GM19372 (cell line): ENCODE measurements around the gene BFAR.
A peak's percentile ranks its signal among the peaks of the same experiment; 100 is the strongest.
"Not testable (repeated sequence)": the region's sequence is repeated elsewhere in the genome, so short reads cannot be mapped to it uniquely, and the experiment has no call there.

Experiments
- ATAC-seq: cut with Tn5 transposase; IDR thresholded peaks from one replicate; pipeline ENCODE4 v1.9.1; 2021; ENCODE audit warnings: mild to moderate bottlenecking, low read depth, moderate library complexity; ENCODE audit not compliant: unreplicated experiment

Gene BFAR

DNA sequence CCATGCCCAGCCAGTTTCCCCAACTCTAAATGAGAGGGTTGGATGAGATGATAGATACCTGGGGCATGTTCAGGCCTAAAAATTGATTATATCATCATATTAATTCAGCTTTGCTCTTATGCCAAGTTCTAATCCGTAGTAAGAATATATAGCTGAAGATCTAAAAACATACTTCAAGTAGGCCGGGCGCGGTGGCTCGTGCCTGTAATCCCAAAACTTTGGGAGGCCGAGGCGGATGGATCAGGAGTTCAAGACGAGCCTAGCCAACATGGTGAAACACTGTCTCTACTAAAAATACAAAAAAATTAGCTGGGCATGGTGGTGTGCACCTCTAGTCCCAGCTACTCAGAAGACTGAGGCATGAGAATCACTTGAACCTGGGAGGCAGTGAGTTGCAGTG lies 49.4 kb downstream of the BFAR start:
- no peak for ATAC-seq

- ATAC-seq = not testable (repeated sequence)
These were observed 53.4 kb downstream of the BFAR start for GRCh38 chr16:14685870-14686793.

DNA sequence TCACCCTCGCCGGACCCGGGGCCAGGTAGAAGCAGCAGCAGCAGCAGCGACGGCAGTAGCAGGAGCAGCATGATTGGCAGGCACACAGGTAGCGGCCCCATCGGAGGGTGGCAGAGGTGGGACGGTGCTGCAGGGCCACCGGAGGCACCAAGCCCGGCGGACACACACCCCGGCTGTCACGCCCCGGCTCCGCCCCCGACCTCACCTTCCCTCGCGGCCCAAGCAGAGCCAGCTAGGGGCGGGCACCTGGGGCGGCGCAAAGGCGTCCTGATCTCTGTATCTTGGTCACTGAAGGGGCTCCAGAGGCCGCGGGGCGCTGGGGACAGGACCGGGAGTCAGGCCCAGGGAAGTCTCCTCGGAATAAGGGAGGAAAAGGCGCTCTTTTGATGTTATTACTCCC lies 61.4 kb downstream of the BFAR start, which contains the start of gene PLA2G10:
PLA2G10 (minus strand) TSS at position 180 of the 400 bp plus-strand sequence; CDS start at position 101, 79 bp downstream.
- ATAC-seq = not testable (repeated sequence)

- not testable (repeated sequence) for ATAC-seq
These were observed 69.1 kb downstream of the BFAR start for GRCh38 chr16:14701859-14702258.

DNA sequence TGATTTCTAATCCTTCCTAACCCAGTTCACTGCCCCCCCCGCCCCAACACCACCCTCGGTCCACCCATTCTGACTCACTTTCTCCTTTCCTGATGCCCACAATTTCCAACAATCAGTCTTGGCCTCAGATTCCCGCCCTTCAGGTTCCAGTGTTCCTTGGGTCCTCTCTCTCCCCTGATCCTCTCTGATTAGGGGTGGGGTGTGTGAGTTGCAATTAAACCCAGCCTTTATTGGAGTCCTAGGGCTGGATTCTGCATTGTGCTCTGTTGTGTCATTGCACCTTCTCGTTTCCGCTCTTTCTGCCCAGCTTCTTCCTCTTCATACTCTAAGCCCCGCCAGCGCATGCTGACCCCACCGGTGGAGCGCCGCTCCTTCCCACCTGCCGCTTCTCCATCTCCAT lies 69.9 kb downstream of the BFAR start:
- ATAC-seq = not testable (repeated sequence)

DNA sequence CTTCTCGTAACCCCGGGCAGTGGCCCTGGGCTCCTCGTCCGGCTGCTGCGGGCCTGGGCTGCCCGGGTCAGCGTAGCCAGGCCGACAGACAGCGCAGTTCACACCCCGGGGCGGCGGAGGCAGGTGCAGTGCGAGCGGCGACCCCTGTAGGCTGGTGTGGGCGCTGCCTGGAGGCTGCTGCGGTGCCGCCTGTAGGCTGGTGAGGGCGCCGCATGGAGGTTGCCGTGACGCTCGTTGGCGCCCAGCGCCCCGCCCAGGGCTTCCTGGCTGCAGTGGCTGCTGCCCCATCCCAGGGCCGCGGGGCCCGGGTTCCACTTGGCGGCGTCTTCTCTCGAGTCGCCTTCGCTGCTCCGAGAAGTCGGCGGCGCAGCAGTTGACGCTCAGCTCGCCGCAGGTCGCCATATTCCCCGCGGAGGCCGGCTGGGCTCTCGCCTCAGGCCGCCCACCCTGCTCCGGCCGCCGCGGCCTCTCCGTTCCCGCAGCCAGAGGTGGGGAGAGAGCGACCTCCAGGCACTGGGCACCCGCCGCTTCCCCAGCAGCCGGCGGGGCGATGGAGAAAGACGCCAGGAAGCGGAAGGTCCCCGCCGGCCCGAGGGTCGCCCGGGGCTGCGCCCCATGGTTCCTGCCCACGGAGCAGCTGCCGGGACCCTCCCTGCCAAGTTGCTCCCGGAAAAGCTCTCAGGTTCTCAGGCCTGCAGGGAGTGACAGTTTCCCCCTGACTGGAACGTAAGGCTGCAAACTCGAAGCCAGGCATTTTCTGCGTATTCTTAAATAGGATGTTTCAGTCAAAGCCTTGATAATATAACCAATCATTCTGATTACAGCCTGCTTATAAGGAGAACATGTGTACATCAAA lies 70.6 kb downstream of the BFAR start, which contains the start of gene NPIPA3:
NPIPA3 (plus strand) TSS at position 256 of the 856 bp plus-strand sequence. CDS start 5,533 bp downstream, outside the sequence.
- peak; percentile 98 for ATAC-seq
